GM19468 (cell line): ENCODE data around the gene DLGAP4.
"Not testable (repeated sequence)": the region's sequence is repeated elsewhere in the genome, so short reads cannot be mapped to it uniquely, and the experiment has no call there.

Source experiments
- ATAC-seq: cut with Tn5 transposase; IDR thresholded peaks from one replicate; pipeline ENCODE4 v1.9.1; 2021; ENCODE audit warnings: mild to moderate bottlenecking, moderate library complexity, moderate number of reproducible peaks; ENCODE audit not compliant: unreplicated experiment; ENCODE audit errors: extremely low read depth

DLGAP4 gene

GRCh38 chr20:36465109-36466080 lies 159.3 kb downstream of the DLGAP4 start:
- no peak for ATAC-seq

- ATAC-seq, result no peak
These were observed 159.9 kb downstream of the DLGAP4 start for GRCh38 chr20:36466089-36466488.

GRCh38 chr20:36467076-36467999 lies 161.2 kb downstream of the DLGAP4 start:
- no peak for ATAC-seq

GRCh38 chr20:36468149-36469000 lies 162.2 kb downstream of the DLGAP4 start:
- no peak for ATAC-seq

GRCh38 chr20:36469973-36470372 lies 163.8 kb downstream of the DLGAP4 start:
- ATAC-seq, result no peak

GRCh38 chr20:36471885-36472636 lies 165.9 kb downstream of the DLGAP4 start:
- no peak for ATAC-seq

GRCh38 chr20:36472637-36473090 lies 166.5 kb downstream of the DLGAP4 start:
- no peak for ATAC-seq

GRCh38 chr20:36473164-36473563 lies 167.0 kb downstream of the DLGAP4 start:
- ATAC-seq, result no peak

GRCh38 chr20:36474563-36474962 lies 168.4 kb downstream of the DLGAP4 start:
- no peak for ATAC-seq

- ATAC-seq, result not testable (repeated sequence)
These were observed 168.9 kb downstream of the DLGAP4 start for GRCh38 chr20:36475054-36475453.

- no peak for ATAC-seq
These were observed 171.3 kb downstream of the DLGAP4 start for GRCh38 chr20:36477475-36477874.

GRCh38 chr20:36478137-36478905 lies 172.2 kb downstream of the DLGAP4 start:
- ATAC-seq, result no peak

GRCh38 chr20:36479938-36480337 lies 173.8 kb downstream of the DLGAP4 start:
- no peak for ATAC-seq

GRCh38 chr20:36480456-36481048 lies 174.4 kb downstream of the DLGAP4 start:
- no peak for ATAC-seq

GRCh38 chr20:36481380-36482043 lies 175.4 kb downstream of the DLGAP4 start:
- no peak for ATAC-seq

GRCh38 chr20:36482044-36482473 lies 175.9 kb downstream of the DLGAP4 start:
- no peak for ATAC-seq

GRCh38 chr20:36483209-36483918 lies 177.2 kb downstream of the DLGAP4 start:
- ATAC-seq, result no peak
